Prostate gland (tissue), 2 donors: ENCODE data around the gene UNC5A.

Source experiments
- POLR2A ChIP-seq: fragments of 450-650 bp; IDR thresholded peaks from one replicate; pipeline ENCODE4 v1.6.1; 2016; ENCODE audit warnings: antibody characterized with exemption, mild to moderate bottlenecking
- POLR2AphosphoS5 ChIP-seq: sonication (generic); formaldehyde crosslinking; IDR thresholded peaks from one replicate; pipeline ENCODE4 v1.6.1; 2017; ENCODE audit warnings: antibody characterized with exemption
- TF ChIP-seq, protein P1 (sequence below), 4 experiments: fragments of 200-600 bp in 2 of 4; fragments of 450-650 bp in 2 of 4; sonication (generic) in 2 of 4; IDR thresholded peaks; 1 replicate in 3 of 4; 2 replicates in 1 of 4; pipeline ENCODE4 v1.5.1; 2016 to 2019; ENCODE audit warnings: antibody characterized with exemption in 4 of 4, mild to moderate bottlenecking in 2 of 4, moderate library complexity in 2 of 4

DNA sequence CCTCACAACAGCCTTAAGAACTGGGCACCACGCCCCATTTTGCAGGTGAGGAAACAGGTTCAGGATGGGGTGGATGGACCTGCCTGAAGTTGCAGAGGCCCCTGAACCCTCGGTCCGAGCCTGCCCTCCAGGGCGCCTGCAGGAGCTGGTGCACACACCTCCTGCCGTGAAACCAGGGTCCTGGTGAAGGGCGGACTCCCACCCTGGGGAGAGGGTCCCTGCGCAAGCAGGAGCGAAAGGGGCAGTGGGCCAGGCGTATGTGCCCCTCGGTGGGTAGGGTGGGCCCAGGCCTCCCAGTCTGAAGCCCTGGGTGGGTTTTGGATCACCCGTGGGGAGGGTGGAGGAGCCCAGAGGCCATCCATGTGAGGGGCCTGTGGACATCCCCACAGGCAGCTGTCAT, 50.9 kb downstream of the UNC5A start:
- TF ChIP-seq POLR2AphosphoS5: no peak
- TF ChIP-seq, protein P1, sequence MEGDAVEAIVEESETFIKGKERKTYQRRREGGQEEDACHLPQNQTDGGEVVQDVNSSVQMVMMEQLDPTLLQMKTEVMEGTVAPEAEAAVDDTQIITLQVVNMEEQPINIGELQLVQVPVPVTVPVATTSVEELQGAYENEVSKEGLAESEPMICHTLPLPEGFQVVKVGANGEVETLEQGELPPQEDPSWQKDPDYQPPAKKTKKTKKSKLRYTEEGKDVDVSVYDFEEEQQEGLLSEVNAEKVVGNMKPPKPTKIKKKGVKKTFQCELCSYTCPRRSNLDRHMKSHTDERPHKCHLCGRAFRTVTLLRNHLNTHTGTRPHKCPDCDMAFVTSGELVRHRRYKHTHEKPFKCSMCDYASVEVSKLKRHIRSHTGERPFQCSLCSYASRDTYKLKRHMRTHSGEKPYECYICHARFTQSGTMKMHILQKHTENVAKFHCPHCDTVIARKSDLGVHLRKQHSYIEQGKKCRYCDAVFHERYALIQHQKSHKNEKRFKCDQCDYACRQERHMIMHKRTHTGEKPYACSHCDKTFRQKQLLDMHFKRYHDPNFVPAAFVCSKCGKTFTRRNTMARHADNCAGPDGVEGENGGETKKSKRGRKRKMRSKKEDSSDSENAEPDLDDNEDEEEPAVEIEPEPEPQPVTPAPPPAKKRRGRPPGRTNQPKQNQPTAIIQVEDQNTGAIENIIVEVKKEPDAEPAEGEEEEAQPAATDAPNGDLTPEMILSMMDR (IDR thresholded peaks at IDR 0.05): no peak
- no peak for TF ChIP-seq POLR2A
